ENCODE data around the gene MEIS1.
A peak's percentile ranks its signal among the peaks of the same experiment; 100 is the strongest.

Gene MEIS1

DNA sequence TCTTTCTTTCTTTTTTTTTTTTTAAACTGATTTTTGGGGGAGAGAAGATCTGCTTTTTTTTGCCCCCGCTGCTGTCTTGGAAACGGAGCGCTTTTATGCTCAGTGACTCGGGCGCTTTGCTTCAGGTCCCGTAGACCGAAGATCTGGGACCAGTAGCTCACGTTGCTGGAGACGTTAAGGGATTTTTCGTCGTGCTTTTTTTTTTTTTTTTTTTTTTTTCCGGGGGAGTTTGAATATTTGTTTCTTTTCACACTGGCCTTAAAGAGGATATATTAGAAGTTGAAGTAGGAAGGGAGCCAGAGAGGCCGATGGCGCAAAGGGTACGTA lies 587 bp downstream of the MEIS1 start:
- Histone ChIP-seq H3K9me3 (ENCODE audit: low read depth, low read length) (no peaks in the 10 kb centered on the region), H3K27ac (peak overlapping the region; percentile 100), H3K4me3 (peak overlapping the region; percentile 82), H3K9ac (ENCODE audit: insufficient read length) (peak overlapping the region; percentile 99), H3K36me3 (ENCODE audit: insufficient read depth, low read length) (peaks cover 45% of the 10 kb centered on the region)
- no peak for DNase-seq (ENCODE audit: low read depth, low spot score)
- TF ChIP-seq POLR2AphosphoS5 (IDR thresholded peaks at IDR 0.05; ENCODE audit: borderline replicate concordance, low read depth, low read length) (no peak), EZH2 (IDR thresholded peaks at IDR 0.05) (no peak), FOXP2 (optimal IDR thresholded peaks at IDR 0.05; ENCODE audit: control extremely low read depth, extremely low read length, insufficient read depth) (no peak)

DNA sequence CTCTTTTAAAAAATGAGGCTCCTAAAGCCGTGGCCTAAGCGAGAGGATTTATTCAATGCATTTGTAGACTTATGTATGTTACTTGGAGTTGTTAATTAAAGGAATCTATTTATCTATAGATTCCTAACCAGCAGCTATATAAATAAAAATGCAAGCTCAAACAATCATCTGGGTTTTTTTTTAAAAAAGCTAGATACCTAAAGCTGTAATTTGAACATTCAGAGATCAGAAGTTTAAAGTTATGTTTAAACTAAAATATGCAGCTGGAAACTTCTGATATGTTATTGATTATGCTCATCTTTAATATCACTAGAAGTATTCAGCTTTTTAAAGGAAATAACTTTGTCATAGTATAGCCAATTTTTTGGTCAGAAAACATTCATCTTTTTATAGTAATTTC lies 1.0 kb downstream of the MEIS1 start:
- H3K4me3 ChIP-seq = peak overlapping the region; percentile 82
- peak overlapping the region; percentile 100 for H3K27ac ChIP-seq
- peaks cover 50% of the 10 kb centered on the region for H3K36me3 ChIP-seq (ENCODE audit: insufficient read depth, low read length)
- peak overlapping the region; percentile 99 for H3K9ac ChIP-seq (ENCODE audit: insufficient read length)
- no peak for DNase-seq (ENCODE audit: low read depth, low spot score)
- TF ChIP-seq EZH2 (IDR thresholded peaks at IDR 0.05) (no peak), FOXP2 (optimal IDR thresholded peaks at IDR 0.05; ENCODE audit: control extremely low read depth, extremely low read length, insufficient read depth) (no peak), POLR2AphosphoS5 (IDR thresholded peaks at IDR 0.05; ENCODE audit: borderline replicate concordance, low read depth, low read length) (no peak)
- H3K9me3 ChIP-seq (ENCODE audit: low read depth, low read length) = no peaks in the 10 kb centered on the region

DNA sequence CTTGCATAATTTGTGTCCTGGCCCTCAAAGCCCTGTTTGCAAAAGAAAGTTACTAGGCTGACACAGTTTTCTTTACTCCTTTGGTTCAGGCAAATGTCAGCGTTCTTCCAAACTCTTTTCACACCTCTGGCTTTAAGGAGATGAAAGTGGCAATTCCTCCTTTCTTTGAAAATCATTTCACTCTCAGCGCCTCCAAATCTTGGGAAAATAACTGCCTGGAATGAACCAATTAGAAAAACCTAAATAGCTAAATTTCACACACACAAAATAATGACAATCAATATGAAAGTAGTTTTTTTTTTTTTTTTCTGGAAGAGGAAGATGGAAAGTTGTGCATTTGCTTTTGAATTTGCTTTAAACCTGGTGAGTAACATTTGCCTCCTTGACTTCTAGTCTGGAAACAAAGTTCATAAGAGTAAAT lies 1.7 kb downstream of the MEIS1 start:
- Histone ChIP-seq H3K9ac (ENCODE audit: insufficient read length) (peak overlapping the region; percentile 99), H3K4me3 (peak overlapping the region; percentile 82), H3K27ac (peak overlapping the region; percentile 100), H3K9me3 (ENCODE audit: low read depth, low read length) (no peaks in the 10 kb centered on the region), H3K36me3 (ENCODE audit: insufficient read depth, low read length) (peaks cover 56% of the 10 kb centered on the region)
- TF ChIP-seq EZH2 (IDR thresholded peaks at IDR 0.05) = no peak
- no peak for TF ChIP-seq POLR2AphosphoS5 (IDR thresholded peaks at IDR 0.05; ENCODE audit: borderline replicate concordance, low read depth, low read length)
- no peak for TF ChIP-seq FOXP2 (optimal IDR thresholded peaks at IDR 0.05; ENCODE audit: control extremely low read depth, extremely low read length, insufficient read depth)
- DNase-seq (ENCODE audit: low read depth, low spot score) = no peak

DNA sequence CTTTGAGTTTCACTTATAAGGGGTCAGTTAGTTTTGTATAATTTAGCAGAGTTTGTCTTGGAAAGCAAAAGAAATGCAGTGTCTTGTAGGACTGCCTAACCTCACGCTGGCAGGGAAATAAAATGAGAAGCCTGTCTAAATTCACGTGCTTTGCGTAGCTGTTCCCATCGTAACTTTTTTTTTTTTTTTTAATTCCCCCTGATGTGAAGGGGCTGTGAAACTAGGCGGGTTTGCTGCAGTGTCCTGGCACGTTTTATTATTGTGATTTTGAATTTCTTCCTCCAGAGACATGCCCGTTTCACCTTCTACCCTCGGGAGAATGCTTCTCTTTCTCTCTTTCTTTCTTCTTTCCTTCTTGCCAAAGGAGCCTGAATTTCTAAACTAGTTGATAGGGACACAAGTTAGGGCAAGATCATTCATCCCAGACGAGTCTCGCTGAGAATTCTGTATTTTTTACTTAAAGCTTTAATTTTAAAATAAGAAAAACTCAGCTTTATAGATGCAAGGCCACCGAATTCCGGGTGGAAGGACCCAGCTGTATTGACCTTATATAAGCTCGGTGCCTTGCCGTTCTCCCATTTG lies 2.3 kb downstream of the MEIS1 start:
- Histone ChIP-seq H3K9ac (ENCODE audit: insufficient read length) (peak overlapping the region; percentile 99), H3K9me3 (ENCODE audit: low read depth, low read length) (no peaks in the 10 kb centered on the region), H3K36me3 (ENCODE audit: insufficient read depth, low read length) (peaks cover 62% of the 10 kb centered on the region), H3K4me3 (peak overlapping the region; percentile 82), H3K27ac (peak overlapping the region; percentile 100)
- no peak for DNase-seq (ENCODE audit: low read depth, low spot score)
- TF ChIP-seq EZH2 (IDR thresholded peaks at IDR 0.05) (no peak), FOXP2 (optimal IDR thresholded peaks at IDR 0.05; ENCODE audit: control extremely low read depth, extremely low read length, insufficient read depth) (no peak), POLR2AphosphoS5 (IDR thresholded peaks at IDR 0.05; ENCODE audit: borderline replicate concordance, low read depth, low read length) (peak; percentile 55; the same call in 1 of the 2 replicates)

DNA sequence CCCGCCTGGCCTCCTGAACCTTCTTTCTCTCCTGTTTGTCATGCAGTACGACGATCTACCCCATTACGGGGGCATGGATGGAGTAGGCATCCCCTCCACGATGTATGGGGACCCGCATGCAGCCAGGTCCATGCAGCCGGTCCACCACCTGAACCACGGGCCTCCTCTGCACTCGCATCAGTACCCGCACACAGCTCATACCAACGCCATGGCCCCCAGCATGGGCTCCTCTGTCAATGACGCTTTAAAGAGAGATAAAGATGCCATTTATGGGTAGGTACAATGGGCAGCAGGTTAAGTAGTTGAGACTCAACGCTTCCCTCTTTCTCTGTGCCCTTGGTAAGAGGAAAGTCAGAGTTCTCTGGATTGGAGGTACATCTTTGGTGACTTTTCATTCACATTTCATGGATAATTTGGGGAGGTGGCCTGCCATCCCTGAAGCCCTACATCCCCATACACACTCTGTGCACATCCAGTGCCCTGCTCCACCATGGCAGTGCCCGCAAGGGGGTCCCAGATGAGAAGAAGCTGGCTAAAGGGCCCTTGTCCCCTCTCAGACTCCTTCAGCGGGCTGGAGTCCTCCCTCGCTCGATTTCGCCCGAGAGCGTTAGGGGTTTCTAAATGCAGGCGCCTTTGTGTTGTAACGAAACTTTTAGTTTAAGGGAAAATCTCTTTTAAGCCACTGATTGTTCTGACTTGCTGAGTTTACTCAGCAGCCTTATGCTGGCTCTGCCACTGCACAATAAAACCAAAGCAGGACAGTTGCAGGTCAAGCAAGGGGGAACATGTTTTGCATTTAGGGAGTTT lies 3.0 kb downstream of the MEIS1 start:
- no peak for TF ChIP-seq EZH2 (IDR thresholded peaks at IDR 0.05)
- peak; percentile 5 for TF ChIP-seq POLR2AphosphoS5 (IDR thresholded peaks at IDR 0.05; ENCODE audit: borderline replicate concordance, low read depth, low read length)
- no peak for TF ChIP-seq FOXP2 (optimal IDR thresholded peaks at IDR 0.05; ENCODE audit: control extremely low read depth, extremely low read length, insufficient read depth)
- Histone ChIP-seq H3K36me3 (ENCODE audit: insufficient read depth, low read length) (peaks cover 69% of the 10 kb centered on the region), H3K27ac (peak overlapping the region; percentile 100), H3K4me3 (peak overlapping the region; percentile 82), H3K9me3 (ENCODE audit: low read depth, low read length) (no peaks in the 10 kb centered on the region), H3K9ac (ENCODE audit: insufficient read length) (peak overlapping the region; percentile 99)
- DNase-seq (ENCODE audit: low read depth, low spot score) = no peak

DNA sequence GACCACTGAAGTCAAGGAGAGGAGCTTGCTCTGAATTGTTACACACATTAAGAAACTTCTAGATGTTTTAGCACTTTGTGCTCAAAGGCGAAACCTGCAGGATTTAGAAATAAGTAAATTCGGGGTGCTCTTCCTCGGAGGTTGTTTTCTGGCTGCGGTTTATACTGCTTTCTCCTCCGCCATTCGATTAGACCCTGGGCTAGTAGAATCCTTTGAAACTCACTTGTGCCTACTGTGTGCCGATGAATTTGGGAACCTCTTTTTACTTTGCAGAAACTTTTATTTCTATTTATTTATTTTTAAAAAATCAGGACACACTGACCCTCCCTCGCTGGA lies 3.5 kb downstream of the MEIS1 start:
- Histone ChIP-seq H3K4me3 (peak overlapping the region; percentile 82), H3K27ac (peak overlapping the region; percentile 100), H3K36me3 (ENCODE audit: insufficient read depth, low read length) (peaks cover 75% of the 10 kb centered on the region), H3K9me3 (ENCODE audit: low read depth, low read length) (no peaks in the 10 kb centered on the region), H3K9ac (ENCODE audit: insufficient read length) (peak overlapping the region; percentile 99)
- TF ChIP-seq EZH2 (IDR thresholded peaks at IDR 0.05) = no peak
- no peak for TF ChIP-seq FOXP2 (optimal IDR thresholded peaks at IDR 0.05; ENCODE audit: control extremely low read depth, extremely low read length, insufficient read depth)
- no peak for TF ChIP-seq POLR2AphosphoS5 (IDR thresholded peaks at IDR 0.05; ENCODE audit: borderline replicate concordance, low read depth, low read length)
- no peak for DNase-seq (ENCODE audit: low read depth, low spot score)

DNA sequence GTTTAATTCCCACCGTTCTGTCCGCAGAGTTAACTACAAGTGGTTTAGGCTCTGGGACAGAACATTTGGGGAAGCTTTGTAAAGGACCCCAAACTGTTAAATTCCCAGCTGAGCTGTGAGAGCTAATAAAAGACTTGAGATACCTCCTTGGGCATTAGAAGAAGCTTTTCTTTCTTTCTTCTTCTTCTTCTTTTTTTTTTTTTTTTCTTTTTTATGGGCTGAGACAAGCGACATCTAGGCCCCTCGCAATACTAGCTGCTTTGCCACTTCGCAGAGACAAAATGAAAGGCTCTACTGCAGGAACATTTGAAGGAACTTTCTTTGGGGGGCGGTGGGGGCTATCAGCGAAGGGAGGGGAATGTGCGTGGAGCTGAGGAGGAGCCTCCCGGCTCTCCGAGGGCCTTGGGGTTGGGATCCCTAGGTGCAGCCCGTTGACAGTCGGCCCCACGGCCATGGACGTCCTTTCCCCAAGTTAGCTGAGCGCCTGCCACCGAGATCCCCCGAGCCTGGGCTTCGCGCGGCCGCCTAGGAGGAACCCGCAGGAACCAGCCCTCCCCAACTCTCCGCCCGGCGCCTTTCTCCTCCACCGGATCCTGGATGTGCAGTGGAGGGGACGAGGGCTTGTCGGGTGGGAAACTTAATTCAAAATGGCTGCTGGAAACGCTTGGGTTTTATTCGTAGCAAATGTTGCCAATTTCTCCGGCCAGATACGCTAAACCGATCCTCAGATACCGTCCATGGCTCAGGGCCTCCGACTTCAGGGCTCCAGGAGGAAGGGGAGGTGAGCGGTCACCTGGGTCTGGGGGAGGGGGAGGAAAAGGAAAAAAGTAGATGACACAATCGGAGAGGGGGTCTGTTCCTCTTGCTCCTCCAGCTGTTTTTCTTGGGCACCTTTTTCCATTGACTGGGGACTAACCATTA lies 4.2 kb downstream of the MEIS1 start:
- H3K9ac ChIP-seq (ENCODE audit: insufficient read length) = peak overlapping the region; percentile 99
- DNase-seq (ENCODE audit: low read depth, low spot score) = no peak
- peaks cover 81% of the 10 kb centered on the region for H3K36me3 ChIP-seq (ENCODE audit: insufficient read depth, low read length)
- no peaks in the 10 kb centered on the region for H3K9me3 ChIP-seq (ENCODE audit: low read depth, low read length)
- TF ChIP-seq FOXP2 (optimal IDR thresholded peaks at IDR 0.05; ENCODE audit: control extremely low read depth, extremely low read length, insufficient read depth) (no peak), EZH2 (IDR thresholded peaks at IDR 0.05) (no peak), POLR2AphosphoS5 (IDR thresholded peaks at IDR 0.05; ENCODE audit: borderline replicate concordance, low read depth, low read length) (no peak)
- peak overlapping the region; percentile 82 for H3K4me3 ChIP-seq
- H3K27ac ChIP-seq = peak overlapping the region; percentile 100
